HG02885 (cell line): ENCODE data around the gene AQP10.
"Not testable (repeated sequence)": the region's sequence is repeated elsewhere in the genome, so short reads cannot be mapped to it uniquely, and the experiment has no call there.

Experiments
- ATAC-seq: cut with Tn5 transposase; IDR thresholded peaks from one replicate; pipeline ENCODE4 v1.9.1; 2021; ENCODE audit warnings: mild to moderate bottlenecking; ENCODE audit not compliant: unreplicated experiment, poor library complexity

AQP10 gene

GRCh38 chr1:154321609-154321934, 679 bp downstream of the AQP10 start:
- not testable (repeated sequence) for ATAC-seq

- no peak for ATAC-seq
These were observed 2.6 kb downstream of the AQP10 start for GRCh38 chr1:154323493-154323892.

GRCh38 chr1:154324241-154324640, 3.3 kb downstream of the AQP10 start:
- ATAC-seq, result no peak

GRCh38 chr1:154324669-154325582, 4.0 kb downstream of the AQP10 start, which contains the start of gene ATP8B2:
Gene ATP8B2 (plus strand): TSS chr1:154325525. CDS start chr1:154328142, 2,617 bp downstream.
- ATAC-seq, result peak; percentile 61

GRCh38 chr1:154325583-154326545, 5.0 kb downstream of the AQP10 start:
- ATAC-seq, result no peak

GRCh38 chr1:154326546-154327465, 5.9 kb downstream of the AQP10 start:
- ATAC-seq, result no peak

- no peak for ATAC-seq
These were observed 6.8 kb downstream of the AQP10 start for GRCh38 chr1:154327466-154328317.

GRCh38 chr1:154328318-154329151, 7.6 kb downstream of the AQP10 start:
- ATAC-seq, result peak; percentile 62

GRCh38 chr1:154329152-154329521, 8.2 kb downstream of the AQP10 start:
- ATAC-seq, result no peak

- no peak for ATAC-seq
These were observed 8.7 kb downstream of the AQP10 start for GRCh38 chr1:154329551-154330131.

- ATAC-seq, result no peak
These were observed 9.8 kb downstream of the AQP10 start for GRCh38 chr1:154330669-154331068.

- no peak for ATAC-seq
These were observed 13.5 kb downstream of the AQP10 start for GRCh38 chr1:154334079-154335024.

- no peak for ATAC-seq
These were observed 14.3 kb downstream of the AQP10 start for GRCh38 chr1:154335025-154335714.

GRCh38 chr1:154337253-154337894, 16.5 kb downstream of the AQP10 start:
- ATAC-seq, result no peak

- no peak for ATAC-seq
These were observed 18.0 kb downstream of the AQP10 start for GRCh38 chr1:154338875-154339274.

GRCh38 chr1:154341366-154341765, 20.5 kb downstream of the AQP10 start:
- ATAC-seq, result not testable (repeated sequence)
